ENCODE measurements around the gene QRICH1. TPM values are rescaled to one million over a fixed set of nuclear protein-coding genes. Genes with fewer than 3 reads are reported as not detected.

Gene QRICH1
- total RNA-seq, 1 donor from 2014 or later, result 39.2 TPM

DNA sequence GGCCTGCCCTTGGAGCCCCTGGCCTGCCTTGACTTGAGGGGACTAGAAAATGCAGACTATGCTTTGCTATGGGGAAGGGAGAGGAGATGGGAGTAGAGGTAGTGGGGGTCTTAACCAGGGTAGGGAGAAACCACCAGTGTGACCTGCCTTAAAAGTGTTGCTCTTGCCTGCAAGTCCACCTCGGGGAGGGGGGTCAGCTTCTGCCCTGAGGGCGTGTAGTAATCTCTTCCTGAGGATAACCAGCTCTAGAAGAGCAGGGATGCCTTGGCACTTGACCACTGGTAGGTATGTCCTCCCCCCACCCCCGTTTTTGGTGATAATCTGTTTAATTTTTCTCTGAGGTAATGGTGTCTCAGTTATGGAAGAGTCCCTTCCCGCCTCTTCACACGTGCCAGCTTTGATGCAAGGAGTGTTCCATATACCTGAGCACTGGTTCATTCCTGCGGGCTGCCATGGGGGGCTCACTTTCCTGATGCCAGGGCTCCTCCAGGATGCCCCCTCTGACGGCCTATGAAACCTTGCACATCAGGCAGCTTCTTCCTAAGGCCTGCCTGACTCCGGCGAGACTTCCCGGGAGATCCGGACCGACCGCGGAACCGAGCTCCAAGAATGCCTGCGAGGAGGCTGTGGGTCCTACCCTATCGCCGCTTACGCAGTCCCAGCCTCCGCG is 104.6 kb downstream of the QRICH1 start:
- Histone ChIP-seq H3K27me3 (ENCODE audit: control insufficient read depth, insufficient read depth, low read length) (no peaks in the 10 kb centered on the region), H3K36me3 (ENCODE audit: control insufficient read depth, insufficient read depth, low read length) (peaks cover 1% of the 10 kb centered on the region), H3K4me3 (ENCODE audit: low read depth, low read length) (peak overlapping the region; percentile 79)
- TF ChIP-seq, protein P1, sequence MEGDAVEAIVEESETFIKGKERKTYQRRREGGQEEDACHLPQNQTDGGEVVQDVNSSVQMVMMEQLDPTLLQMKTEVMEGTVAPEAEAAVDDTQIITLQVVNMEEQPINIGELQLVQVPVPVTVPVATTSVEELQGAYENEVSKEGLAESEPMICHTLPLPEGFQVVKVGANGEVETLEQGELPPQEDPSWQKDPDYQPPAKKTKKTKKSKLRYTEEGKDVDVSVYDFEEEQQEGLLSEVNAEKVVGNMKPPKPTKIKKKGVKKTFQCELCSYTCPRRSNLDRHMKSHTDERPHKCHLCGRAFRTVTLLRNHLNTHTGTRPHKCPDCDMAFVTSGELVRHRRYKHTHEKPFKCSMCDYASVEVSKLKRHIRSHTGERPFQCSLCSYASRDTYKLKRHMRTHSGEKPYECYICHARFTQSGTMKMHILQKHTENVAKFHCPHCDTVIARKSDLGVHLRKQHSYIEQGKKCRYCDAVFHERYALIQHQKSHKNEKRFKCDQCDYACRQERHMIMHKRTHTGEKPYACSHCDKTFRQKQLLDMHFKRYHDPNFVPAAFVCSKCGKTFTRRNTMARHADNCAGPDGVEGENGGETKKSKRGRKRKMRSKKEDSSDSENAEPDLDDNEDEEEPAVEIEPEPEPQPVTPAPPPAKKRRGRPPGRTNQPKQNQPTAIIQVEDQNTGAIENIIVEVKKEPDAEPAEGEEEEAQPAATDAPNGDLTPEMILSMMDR (IDR thresholded peaks at IDR 0.05; ENCODE audit: insufficient read depth, low read length, severe bottlenecking), result no peak
- FAIRE-seq, result no peak
- DNase-seq (ENCODE audit: low read depth), result no peak

DNA sequence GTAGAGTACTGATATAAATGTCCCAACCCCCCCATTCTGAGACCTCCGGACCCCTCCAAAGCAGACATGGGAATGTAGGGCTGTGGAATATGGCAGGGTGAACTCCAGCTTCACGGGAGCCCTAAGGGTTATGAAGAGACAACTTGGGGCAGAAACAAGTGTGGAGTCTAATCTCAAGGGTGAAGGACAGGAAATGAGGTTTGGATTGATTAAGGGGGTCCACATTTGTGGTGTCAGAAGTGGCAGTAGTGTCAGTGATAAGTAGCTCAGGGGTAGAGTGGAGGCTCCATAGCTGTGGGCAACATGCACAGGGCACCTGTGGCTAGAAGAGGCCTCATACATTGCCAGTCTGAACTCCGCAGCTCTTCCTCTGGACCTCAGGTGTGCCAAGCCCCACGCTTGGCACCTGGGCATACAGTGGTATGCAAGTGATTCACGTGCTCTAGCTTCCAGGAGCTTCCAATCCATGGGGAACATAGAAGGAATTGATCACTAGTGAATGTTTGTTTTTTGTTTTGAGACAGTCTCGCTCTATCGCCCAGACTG is 108.0 kb downstream of the QRICH1 start:
- DNase-seq (ENCODE audit: low read depth), result no peak
- no peak for FAIRE-seq
- TF ChIP-seq, protein P1 (IDR thresholded peaks at IDR 0.05; ENCODE audit: insufficient read depth, low read length, severe bottlenecking), result no peak
- H3K27me3 ChIP-seq (ENCODE audit: control insufficient read depth, insufficient read depth, low read length), result no peaks in the 10 kb centered on the region
- H3K36me3 ChIP-seq (ENCODE audit: control insufficient read depth, insufficient read depth, low read length), result peaks cover 11% of the 10 kb centered on the region
- H3K4me3 ChIP-seq (ENCODE audit: low read depth, low read length), result no peak overlapping the region

DNA sequence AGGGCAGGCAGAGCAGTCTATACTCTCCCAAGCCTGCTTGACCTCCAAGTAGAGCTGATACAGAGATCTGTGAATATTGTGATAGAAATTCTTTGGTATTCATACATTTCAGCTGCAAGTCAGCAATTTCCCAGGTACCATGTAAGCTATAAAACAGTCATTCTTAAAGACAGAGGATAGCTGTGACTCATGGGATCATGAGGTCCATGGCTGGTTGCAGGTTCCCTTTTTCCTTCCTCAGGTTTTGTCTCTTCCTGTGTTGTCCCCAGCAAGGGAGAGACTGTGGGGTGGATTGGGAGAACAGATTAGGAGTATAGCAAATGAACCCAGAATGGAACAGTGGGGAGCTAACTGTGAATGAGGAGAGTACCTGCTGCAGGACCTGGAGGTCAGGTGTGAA is 109.2 kb downstream of the QRICH1 start:
- Histone ChIP-seq H3K36me3 (ENCODE audit: control insufficient read depth, insufficient read depth, low read length) (peaks cover 17% of the 10 kb centered on the region), H3K4me3 (ENCODE audit: low read depth, low read length) (no peak overlapping the region), H3K27me3 (ENCODE audit: control insufficient read depth, insufficient read depth, low read length) (no peaks in the 10 kb centered on the region)
- no peak for FAIRE-seq
- TF ChIP-seq, protein P1 (IDR thresholded peaks at IDR 0.05; ENCODE audit: insufficient read depth, low read length, severe bottlenecking), result no peak
- peak; percentile 45 for DNase-seq (ENCODE audit: low read depth)

- TF ChIP-seq, protein P1 (IDR thresholded peaks at IDR 0.05; ENCODE audit: insufficient read depth, low read length, severe bottlenecking), result no peak
- DNase-seq (ENCODE audit: low read depth) (no peak), FAIRE-seq (no peak)
- peaks cover 24% of the 10 kb centered on the region for H3K36me3 ChIP-seq (ENCODE audit: control insufficient read depth, insufficient read depth, low read length)
- H3K4me3 ChIP-seq (ENCODE audit: low read depth, low read length), result no peak overlapping the region
- H3K27me3 ChIP-seq (ENCODE audit: control insufficient read depth, insufficient read depth, low read length), result no peaks in the 10 kb centered on the region
These were observed 110.8 kb downstream of the QRICH1 start for GRCh38 chr3:48983096-48983495.

DNA sequence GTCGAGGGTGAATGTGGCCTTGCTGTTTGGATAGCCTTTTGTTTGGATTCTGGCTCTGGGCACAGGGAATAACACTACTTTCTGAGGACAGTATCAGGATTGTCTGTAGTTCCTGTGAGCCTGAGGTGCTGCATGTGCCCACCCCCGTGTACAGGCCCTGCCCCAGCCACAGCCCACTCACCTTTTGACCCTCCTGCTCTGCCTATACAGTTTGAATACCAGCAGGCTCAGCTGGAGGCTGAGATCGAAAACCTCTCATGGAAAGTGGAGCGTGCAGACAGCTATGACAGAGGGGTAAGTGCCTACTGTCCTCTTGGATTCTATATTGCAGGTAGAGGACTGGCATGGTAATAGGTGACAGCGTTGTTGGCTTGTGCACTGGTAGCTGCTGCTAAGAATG is 111.2 kb downstream of the QRICH1 start:
- TF ChIP-seq, protein P1 (IDR thresholded peaks at IDR 0.05; ENCODE audit: insufficient read depth, low read length, severe bottlenecking), result no peak
- Histone ChIP-seq H3K4me3 (ENCODE audit: low read depth, low read length) (no peak overlapping the region), H3K27me3 (ENCODE audit: control insufficient read depth, insufficient read depth, low read length) (no peaks in the 10 kb centered on the region), H3K36me3 (ENCODE audit: control insufficient read depth, insufficient read depth, low read length) (peaks cover 24% of the 10 kb centered on the region)
- no peak for DNase-seq (ENCODE audit: low read depth)
- peak; percentile 13 for FAIRE-seq

GRCh38 chr3:48982016-48982415 is 111.9 kb downstream of the QRICH1 start:
- FAIRE-seq, result no peak
- peaks cover 24% of the 10 kb centered on the region for H3K36me3 ChIP-seq (ENCODE audit: control insufficient read depth, insufficient read depth, low read length)

More at GRCh38 chr3:48982016-48982415, 111.9 kb downstream of the QRICH1 start:
- TF ChIP-seq, protein P1 (IDR thresholded peaks at IDR 0.05; ENCODE audit: insufficient read depth, low read length, severe bottlenecking), result no peak
- H3K27me3 ChIP-seq (ENCODE audit: control insufficient read depth, insufficient read depth, low read length), result no peaks in the 10 kb centered on the region
- DNase-seq (ENCODE audit: low read depth), result no peak
- no peak overlapping the region for H3K4me3 ChIP-seq (ENCODE audit: low read depth, low read length)
